ENCODE data around the gene LAMP5. TPM values are rescaled to one million over a fixed set of nuclear protein-coding genes. Genes with fewer than 3 reads are reported as not detected.

The LAMP5 gene
- total and polyA plus RNA-seq, 2 of the 13 experiments (the other 11 are each of a cell fraction or from before 2014, with no cell fraction given): not detected

GRCh38 chr20:9487231-9487630 is 27.2 kb upstream of the LAMP5 start:
- Histone ChIP-seq H4K20me1 (ENCODE audit: insufficient read depth, low read length) (no peaks in the 10 kb centered on the region), H3K4me1 (ENCODE audit: insufficient read depth, low read length) (no peaks in the 10 kb centered on the region), H3K4me3 (replicated peaks in 1 of 3; ENCODE audit: insufficient read depth in 1 of 3, low read depth in 2 of 3, low read length in 3 of 3) (no peak overlapping the region), H3K4me2 (ENCODE audit: low read depth, low read length) (no peak overlapping the region), H3K36me3 (replicated peaks in 1 of 2; ENCODE audit: control insufficient read depth in 1 of 2, insufficient read depth in 2 of 2, low read length in 2 of 2) (no peaks in the 10 kb centered on the region), H3K9me3 (ENCODE audit: low read length) (no peaks in the 10 kb centered on the region), H3K9ac (ENCODE audit: insufficient read depth, low read depth, low read length) (no peak overlapping the region), H3K27me3 (ENCODE audit: control insufficient read depth in 1 of 2, insufficient read depth in 2 of 2, low read length in 2 of 2) (no peaks in the 10 kb centered on the region), H3K27ac (ENCODE audit: extremely low read length, insufficient read depth, low read length) (no peak overlapping the region), H2AFZ (ENCODE audit: low read length) (no peak overlapping the region), H3K79me2 (ENCODE audit: insufficient read depth, low read length) (no peaks in the 10 kb centered on the region)
- intact Hi-C loops (cut with micrococcal nuclease; ENCODE audit: unreplicated experiment): no loop called here
- ChIA-PET POLR2A (no interaction called here), CTCF (ENCODE audit: low intra/inter-chr PET ratio, low total read pairs) (no interaction called here)
- WGBS (ENCODE audit: low lambda C conversion rate): 3% methylated on average over 4 of the region's 4 CpGs
- no peak for TF ChIP-seq HMG20B (CRISPR knock-in tag; conservative IDR thresholded peaks at IDR 0.05)
- TF ChIP-seq ZNF160 (CRISPR knock-in tag; IDR thresholded peaks at IDR 0.05): no peak
- no peak for TF ChIP-seq CENPX (CRISPR knock-in tag; IDR thresholded peaks at IDR 0.05)
- no peak for TF ChIP-seq MIER2 (CRISPR knock-in tag; IDR thresholded peaks at IDR 0.05)
- TF ChIP-seq ZNF710 (CRISPR knock-in tag; IDR thresholded peaks at IDR 0.05; ENCODE audit: borderline replicate concordance): no peak
- ATAC-seq (no peak), FAIRE-seq (no peak), DNase-seq (ENCODE audit: low spot score) (no peak)
- in situ Hi-C loops (cut with HindIII; ENCODE audit: extremely low pct_ligation_motif_present, low pct_unique_long_range_greater_than_20kb): no loop called here
- BruUV-seq (replicated peaks): no TSS peak

- ATAC-seq (no peak), FAIRE-seq (no peak), DNase-seq (ENCODE audit: low spot score) (no peak)
- 1% methylated on average over 2 of the region's 2 CpGs for WGBS (ENCODE audit: low lambda C conversion rate)
- no peaks in the 10 kb centered on the region for H3K36me3 ChIP-seq (replicated peaks in 1 of 2; ENCODE audit: control insufficient read depth in 1 of 2, insufficient read depth in 2 of 2, low read length in 2 of 2)
- no peak for TF ChIP-seq SNAPC4 (CRISPR knock-in tag; IDR thresholded peaks at IDR 0.05)
- TF ChIP-seq ZNF660 (CRISPR knock-in tag; IDR thresholded peaks at IDR 0.05; ENCODE audit: borderline replicate concordance, low read depth): no peak
- TF ChIP-seq NFATC3 (CRISPR knock-in tag; IDR thresholded peaks at IDR 0.05): no peak
- no peak overlapping the region for H3K4me3 ChIP-seq (replicated peaks in 1 of 3; ENCODE audit: insufficient read depth in 1 of 3, low read depth in 2 of 3, low read length in 3 of 3)
- H2AFZ ChIP-seq (ENCODE audit: low read length): no peak overlapping the region
- no peaks in the 10 kb centered on the region for H4K20me1 ChIP-seq (ENCODE audit: insufficient read depth, low read length)
- H3K27me3 ChIP-seq (ENCODE audit: control insufficient read depth in 1 of 2, insufficient read depth in 2 of 2, low read length in 2 of 2): 0 out of 5 replicates have a peak, but pooled peaks cover 0 to 3% of the 10 kb centered on the region in 2 experiments
- H3K79me2 ChIP-seq (ENCODE audit: insufficient read depth, low read length): no peaks in the 10 kb centered on the region
- POLR2A ChIA-PET: no interaction called here
- H3K9ac ChIP-seq (ENCODE audit: insufficient read depth, low read depth, low read length): no peak overlapping the region
- CTCF ChIA-PET (ENCODE audit: low intra/inter-chr PET ratio, low total read pairs): no interaction called here
- no TSS peak for BruUV-seq (replicated peaks)
- no peak overlapping the region for H3K4me2 ChIP-seq (ENCODE audit: low read depth, low read length)
- H3K9me3 ChIP-seq (ENCODE audit: low read length): no peaks in the 10 kb centered on the region
- intact Hi-C loops (cut with micrococcal nuclease; ENCODE audit: unreplicated experiment): no loop called here
- in situ Hi-C loops (cut with HindIII; ENCODE audit: extremely low pct_ligation_motif_present, low pct_unique_long_range_greater_than_20kb): no loop called here
- H3K4me1 ChIP-seq (ENCODE audit: insufficient read depth, low read length): no peaks in the 10 kb centered on the region
- no peak overlapping the region for H3K27ac ChIP-seq (ENCODE audit: extremely low read length, insufficient read depth, low read length)
Measured at GRCh38 chr20:9488063-9488462, 26.3 kb upstream of the LAMP5 start.
